Fibroblast of skin of left biceps (primary cell): ENCODE results near the gene IRF4.
A peak's percentile ranks its signal among the peaks of the same experiment; 100 is the strongest.
"Not testable (repeated sequence)": the region's sequence is repeated elsewhere in the genome, so short reads cannot be mapped to it uniquely, and the experiment has no call there.

Experiments
- DNase-seq, 2 experiments: peaks; one replicate each; pipeline ENCODE4 v3.0.0-alpha.2; 2013; ENCODE audit warnings: low read depth in 2 of 2

IRF4 gene

GRCh38 chr6:421211-421610 is 29.7 kb downstream of the IRF4 start:
- DNase-seq: no peak

- DNase-seq: peak; percentile 58 to 63
Observed at GRCh38 chr6:422433-423054, 31.0 kb downstream of the IRF4 start.

GRCh38 chr6:423055-423798 is 31.7 kb downstream of the IRF4 start:
- no peak for DNase-seq

- DNase-seq: no peak
Observed at GRCh38 chr6:423799-424345, 32.3 kb downstream of the IRF4 start.

GRCh38 chr6:424741-425417 is 33.3 kb downstream of the IRF4 start:
- DNase-seq: no peak

GRCh38 chr6:425418-425788 is 33.9 kb downstream of the IRF4 start:
- not testable (repeated sequence) for DNase-seq

- not testable (repeated sequence) for DNase-seq
Observed at GRCh38 chr6:426198-426738, 34.7 kb downstream of the IRF4 start.

GRCh38 chr6:428047-428603 is 36.6 kb downstream of the IRF4 start:
- no peak for DNase-seq

- DNase-seq: no peak
Observed at GRCh38 chr6:429515-430121, 38.1 kb downstream of the IRF4 start.

- DNase-seq: no peak
Observed at GRCh38 chr6:431504-431903, 40.0 kb downstream of the IRF4 start.

- DNase-seq: no peak
Observed at GRCh38 chr6:431986-432385, 40.4 kb downstream of the IRF4 start.

- no peak for DNase-seq
Observed at GRCh38 chr6:434051-434705, 42.6 kb downstream of the IRF4 start.

GRCh38 chr6:435441-436307 is 44.1 kb downstream of the IRF4 start:
- DNase-seq: no peak

GRCh38 chr6:436308-437036 is 44.9 kb downstream of the IRF4 start:
- peak; percentile 69 to 76 for DNase-seq

GRCh38 chr6:437037-437392 is 45.5 kb downstream of the IRF4 start:
- DNase-seq: no peak

- DNase-seq: no peak
Observed at GRCh38 chr6:438634-439170, 47.1 kb downstream of the IRF4 start.

GRCh38 chr6:439641-440167 is 48.2 kb downstream of the IRF4 start:
- no peak for DNase-seq

- no peak for DNase-seq
Observed at GRCh38 chr6:441126-441920, 49.8 kb downstream of the IRF4 start.
